ENCODE measurements around the gene TXNRD2.

- no peak for TF ChIP-seq EZH2phosphoT487 (IDR thresholded peaks at IDR 0.05; ENCODE audit: low read depth)
- TF ChIP-seq CTCF (IDR thresholded peaks at IDR 0.05; ENCODE audit: low read depth, low read length), result no peak
These were observed 60.6 kb downstream of the TXNRD2 start for GRCh38 chr22:19880786-19881569.
